Stomach (tissue), 9 donors: ENCODE data around the gene MPG. TPM values are rescaled to one million over a fixed set of nuclear protein-coding genes. Genes with fewer than 3 reads are reported as not detected.

Experiments used
- DNase-seq, 2 donors: peaks; one replicate each; pipeline versions ENCODE4 v3.0.0 to v3.0.0-alpha.2; 2013 to 2019
- H3K27ac ChIP-seq, 5 donors: fragments of 200-600 bp in 4 of 5; sonication (generic) in 4 of 5; one replicate each; pipeline ENCODE4 v1.5.1; 2013 to 2019; ENCODE audit warnings: mild to moderate bottlenecking in 1 of 5, moderate library complexity in 1 of 5
- H3K27me3 ChIP-seq, 3 donors: fragments of 200-600 bp; sonication (generic); one replicate each; pipeline ENCODE4 v1.5.1; 2017 to 2019; ENCODE audit warnings: mixed run types in 1 of 3
- H3K36me3 ChIP-seq, 4 donors: fragments of 200-600 bp; sonication (generic); 1 replicate in 3 of 4; 2 replicates in 1 of 4; pipeline ENCODE4 v1.5.1; 2016 to 2019
- H3K4me1 ChIP-seq, 4 donors: fragments of 200-600 bp; sonication (generic); one replicate each; pipeline ENCODE4 v1.5.1; 2016 to 2019
- H3K4me3 ChIP-seq, 4 donors: fragments of 200-600 bp; sonication (generic) in 3 of 4; one replicate each; pipeline ENCODE4 v1.5.1; 2016 to 2019; ENCODE audit warnings: mild to moderate bottlenecking in 1 of 4
- H3K9me3 ChIP-seq, 4 donors: fragments of 200-600 bp; sonication (generic); one replicate each; pipeline ENCODE4 v1.5.1; 2016 to 2019
- EP300 ChIP-seq: sonication (generic); formaldehyde crosslinking; IDR thresholded peaks from one replicate; pipeline ENCODE4 v1.6.1; 2017; ENCODE audit warnings: antibody characterized with exemption
- POLR2A ChIP-seq, 4 donors: fragments of 450-650 bp; IDR thresholded peaks; one replicate each; pipeline ENCODE4 v1.6.1; 2016; ENCODE audit warnings: antibody characterized with exemption in 4 of 4, control low read depth in 2 of 4, mild to moderate bottlenecking in 1 of 4, moderate library complexity in 1 of 4
- POLR2AphosphoS5 ChIP-seq, 3 donors: sonication (generic); formaldehyde crosslinking; IDR thresholded peaks; one replicate each; pipeline ENCODE4 v1.6.1; 2016; ENCODE audit warnings: antibody characterized with exemption in 3 of 3
- WGBS, 5 donors: extraction: QIAGEN DNeasy Blood & Tissue Kit in 3 of 5; methylation state at CpG; one replicate each; pipeline versions ENCODE4 v1.1.5 to v1.1.7; 2013 to 2018; 5-methylcytosine and 5-hydroxymethylcytosine counted together
- intact Hi-C: fragments of 100-400 bp; cut with DNase I; formaldehyde crosslinking; loops from one replicate; pipeline ENCODE4 v1.15.1; 2023; ENCODE audit warnings: low total_unique reads
- polyA plus RNA-seq, 3 donors: library from polyadenylated mRNA; stranded (reverse); fragments of 200-250 nt; gene quantifications; one replicate each; pipeline ENCODE4 v1.2.3, GENCODE V29; 2013
- total RNA-seq, 5 donors: library from RNA; depleted of rRNA; stranded (reverse); fragments of >200 nt; gene quantifications; one replicate each; pipeline versions ENCODE4 v1.1.0 to v1.2.3, GENCODE V29; 2014 to 2016
- TF ChIP-seq, protein P1 (sequence below), 7 experiments: fragments of 450-650 bp in 4 of 7; fragments of 200-600 bp in 3 of 7; sonication (generic) in 3 of 7; IDR thresholded peaks; one replicate each; pipeline ENCODE4 v1.5.1; 2016 to 2019; ENCODE audit warnings: antibody characterized with exemption in 7 of 7, control low read depth in 2 of 7, mild to moderate bottlenecking in 1 of 7
- donor health status: healthy with polysubstance abuse.
- donor health status: Bipolar disorder and iron deficiency.
- donor health status: healthy.

Gene MPG
- total and polyA plus RNA-seq, 8 donors = 33.3 to 112 (median 89.3) TPM

DNA sequence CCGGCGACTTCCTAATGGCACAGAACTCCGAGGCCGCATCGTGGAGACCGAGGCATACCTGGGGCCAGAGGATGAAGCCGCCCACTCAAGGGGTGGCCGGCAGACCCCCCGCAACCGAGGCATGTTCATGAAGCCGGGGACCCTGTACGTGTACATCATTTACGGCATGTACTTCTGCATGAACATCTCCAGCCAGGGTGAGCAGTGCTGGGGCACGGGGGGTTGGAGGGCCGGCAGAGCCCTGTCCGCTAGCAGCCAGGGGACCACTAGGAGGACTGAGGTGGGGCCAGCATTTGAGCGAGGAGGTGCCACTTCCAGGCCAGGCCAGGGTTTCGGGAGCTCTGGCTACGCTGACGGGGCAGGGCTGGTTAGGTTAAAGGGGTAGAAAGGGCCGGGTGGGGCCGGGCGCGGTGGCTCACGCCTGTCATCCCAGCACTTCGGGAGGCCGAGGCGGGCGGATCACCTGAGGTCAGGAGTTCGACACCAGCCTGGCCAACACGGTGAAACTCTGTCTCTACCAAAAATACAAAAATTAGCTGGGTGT lies 5.1 kb downstream of the MPG start:
- Histone ChIP-seq H3K4me1 (peaks cover 32 to 59% (median 42%) of the 10 kb centered on the region in 4 donors), H3K4me3 (no peak overlapping the region), H3K27ac (peak overlapping the region in 1 of 5 donors; percentile 77), H3K27me3 (no peaks in the 10 kb centered on the region), H3K36me3 (peaks cover 25 to 73% (median 65%) of the 10 kb centered on the region in 4 donors), H3K9me3 (no peaks in the 10 kb centered on the region)
- 89 to 94% (median 91%) methylated on average over 30 to 31 of the region's 31 CpGs for WGBS, 5 donors
- DNase-seq = no peak
- TF ChIP-seq EP300 = no peak
- TF ChIP-seq POLR2A (IDR thresholded peaks at IDR 0.05) = no peak
- TF ChIP-seq, protein P1, sequence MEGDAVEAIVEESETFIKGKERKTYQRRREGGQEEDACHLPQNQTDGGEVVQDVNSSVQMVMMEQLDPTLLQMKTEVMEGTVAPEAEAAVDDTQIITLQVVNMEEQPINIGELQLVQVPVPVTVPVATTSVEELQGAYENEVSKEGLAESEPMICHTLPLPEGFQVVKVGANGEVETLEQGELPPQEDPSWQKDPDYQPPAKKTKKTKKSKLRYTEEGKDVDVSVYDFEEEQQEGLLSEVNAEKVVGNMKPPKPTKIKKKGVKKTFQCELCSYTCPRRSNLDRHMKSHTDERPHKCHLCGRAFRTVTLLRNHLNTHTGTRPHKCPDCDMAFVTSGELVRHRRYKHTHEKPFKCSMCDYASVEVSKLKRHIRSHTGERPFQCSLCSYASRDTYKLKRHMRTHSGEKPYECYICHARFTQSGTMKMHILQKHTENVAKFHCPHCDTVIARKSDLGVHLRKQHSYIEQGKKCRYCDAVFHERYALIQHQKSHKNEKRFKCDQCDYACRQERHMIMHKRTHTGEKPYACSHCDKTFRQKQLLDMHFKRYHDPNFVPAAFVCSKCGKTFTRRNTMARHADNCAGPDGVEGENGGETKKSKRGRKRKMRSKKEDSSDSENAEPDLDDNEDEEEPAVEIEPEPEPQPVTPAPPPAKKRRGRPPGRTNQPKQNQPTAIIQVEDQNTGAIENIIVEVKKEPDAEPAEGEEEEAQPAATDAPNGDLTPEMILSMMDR (IDR thresholded peaks at IDR 0.05) = no peak
- no peak for TF ChIP-seq POLR2AphosphoS5 (IDR thresholded peaks at IDR 0.05)
- intact Hi-C loops = no loop called here

DNA sequence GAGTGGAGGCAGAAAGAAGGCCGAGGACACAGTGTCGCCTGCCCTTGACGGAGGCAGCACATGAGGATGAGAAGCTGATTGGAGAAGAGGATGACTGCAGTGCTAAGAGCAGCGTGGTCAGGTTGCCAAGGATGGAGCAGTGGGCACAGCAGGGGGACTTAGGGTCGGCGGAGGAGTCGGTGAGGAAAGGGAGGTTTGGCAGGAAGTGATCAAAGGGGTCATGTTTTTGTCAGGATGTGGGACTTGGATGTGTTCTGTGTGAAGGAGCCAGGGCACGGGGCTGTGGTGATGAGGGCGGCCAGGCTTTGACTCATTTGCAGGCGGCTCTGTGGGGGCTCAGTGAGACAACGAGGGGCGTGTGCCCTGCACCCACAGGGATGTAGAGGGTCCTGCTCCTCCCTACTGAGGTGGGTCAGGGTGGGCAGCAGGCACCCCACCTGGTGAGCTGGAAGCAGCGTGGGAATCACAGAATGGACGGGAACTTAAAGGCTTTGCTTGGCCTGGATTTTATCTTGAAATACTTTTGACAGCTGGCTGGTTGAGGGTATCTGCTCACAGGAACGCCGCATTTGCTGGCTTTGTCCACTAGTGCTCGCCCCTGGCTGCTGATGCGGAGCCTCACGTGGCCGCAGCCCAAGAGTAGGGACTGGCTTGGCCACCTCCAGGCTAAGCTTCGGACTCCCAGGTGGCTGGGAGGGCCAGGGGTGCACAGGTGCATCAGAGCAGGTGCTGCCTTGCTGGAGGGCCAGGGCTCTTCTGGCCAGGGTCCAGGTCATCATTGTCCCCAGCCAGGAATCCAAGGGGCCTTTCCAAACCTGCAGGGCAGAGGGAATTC lies 6.0 kb downstream of the MPG start:
- Histone ChIP-seq H3K27me3 (no peaks in the 10 kb centered on the region), H3K4me1 (peaks cover 26 to 53% (median 35%) of the 10 kb centered on the region in 4 donors), H3K36me3 (peaks cover 32 to 82% (median 74%) of the 10 kb centered on the region in 4 donors), H3K27ac (peak overlapping the region; percentile 4 to 77 (median 64)), H3K9me3 (no peaks in the 10 kb centered on the region), H3K4me3 (no peak overlapping the region)
- 49 to 63% (median 59%) methylated on average over 14 to 21 of the region's 21 CpGs for WGBS, 5 donors
- no peak for DNase-seq
- TF ChIP-seq POLR2AphosphoS5 (IDR thresholded peaks at IDR 0.05) (no peak), EP300 (no peak), POLR2A (IDR thresholded peaks at IDR 0.05) (no peak)
- TF ChIP-seq, protein P1 (IDR thresholded peaks at IDR 0.05) = no peak
- intact Hi-C loops = no loop called here

DNA sequence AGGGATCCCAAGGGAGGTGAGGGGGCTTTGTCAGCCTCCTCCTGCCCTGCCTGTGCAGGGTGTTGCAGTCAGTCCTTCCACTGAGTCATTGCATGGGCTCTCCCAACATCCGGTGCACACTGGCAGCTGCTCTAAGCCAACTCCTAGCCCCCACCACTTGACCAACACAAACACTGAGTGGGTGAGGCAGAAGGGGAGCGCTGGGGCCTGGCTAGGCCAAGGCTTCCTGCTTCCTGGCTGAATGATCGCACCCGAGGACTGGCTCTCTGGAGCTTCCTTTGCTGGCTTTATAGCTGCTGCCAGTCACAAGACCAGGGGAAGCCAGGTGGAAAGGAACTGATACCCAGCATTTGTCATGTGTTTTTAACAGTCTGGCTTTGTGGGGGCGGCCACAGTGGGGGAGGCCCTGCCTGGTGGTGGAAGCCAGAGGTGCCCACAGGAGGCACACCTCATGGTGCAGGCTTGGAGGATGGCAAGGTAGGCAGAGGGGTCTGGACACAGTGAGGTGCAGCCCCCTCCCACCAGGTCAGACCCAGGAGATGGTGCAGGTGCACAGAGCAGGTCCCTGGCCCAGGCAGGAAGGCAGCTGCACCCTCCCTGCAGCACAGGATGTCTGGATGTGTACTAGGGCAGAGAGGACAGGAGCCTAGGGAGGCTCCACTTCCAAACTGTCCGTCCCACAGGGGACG lies 6.8 kb downstream of the MPG start:
- Histone ChIP-seq H3K36me3 (peaks cover 40 to 82% (median 77%) of the 10 kb centered on the region in 4 donors), H3K4me1 (peaks cover 25 to 45% (median 27%) of the 10 kb centered on the region in 4 donors), H3K9me3 (no peaks in the 10 kb centered on the region), H3K27me3 (no peaks in the 10 kb centered on the region), H3K4me3 (no peak overlapping the region), H3K27ac (peak overlapping the region; percentile 17 to 77 (median 64))
- 4 to 39% (median 28%) methylated on average over 5 to 7 of the region's 7 CpGs for WGBS, 5 donors
- no peak for TF ChIP-seq EP300
- TF ChIP-seq, protein P1 (IDR thresholded peaks at IDR 0.05) = no peak
- no peak for TF ChIP-seq POLR2A (IDR thresholded peaks at IDR 0.05)
- peak; percentile 29 to 79 (median 35) for TF ChIP-seq POLR2AphosphoS5 (IDR thresholded peaks at IDR 0.05)
- DNase-seq = peak; percentile 53 to 81
- intact Hi-C loops = no loop called here

DNA sequence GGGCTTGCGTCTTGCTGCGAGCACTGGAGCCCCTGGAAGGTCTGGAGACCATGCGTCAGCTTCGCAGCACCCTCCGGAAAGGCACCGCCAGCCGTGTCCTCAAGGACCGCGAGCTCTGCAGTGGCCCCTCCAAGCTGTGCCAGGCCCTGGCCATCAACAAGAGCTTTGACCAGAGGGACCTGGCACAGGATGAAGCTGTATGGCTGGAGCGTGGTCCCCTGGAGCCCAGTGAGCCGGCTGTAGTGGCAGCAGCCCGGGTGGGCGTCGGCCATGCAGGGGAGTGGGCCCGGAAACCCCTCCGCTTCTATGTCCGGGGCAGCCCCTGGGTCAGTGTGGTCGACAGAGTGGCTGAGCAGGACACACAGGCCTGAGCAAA lies 7.4 kb downstream of the MPG start:
- H3K27ac ChIP-seq = peak overlapping the region in 4 of 5 donors; percentile 62 to 77 (median 70)
- peaks cover 25 to 43% (median 26%) of the 10 kb centered on the region in 4 donors for H3K4me1 ChIP-seq
- peaks cover 45 to 82% (median 78%) of the 10 kb centered on the region in 4 donors for H3K36me3 ChIP-seq
- no peaks in the 10 kb centered on the region for H3K27me3 ChIP-seq
- no peaks in the 10 kb centered on the region for H3K9me3 ChIP-seq
- intact Hi-C loops = no loop called here
- WGBS, 5 donors = 56 to 89% (median 84%) methylated on average over 9 to 18 of the region's 18 CpGs
- no peak overlapping the region for H3K4me3 ChIP-seq
- TF ChIP-seq EP300 = no peak
- no peak for DNase-seq
